BLaER1 treated with 17β-estradiol and CSF1 and Interleukin-3, amounts not matched to agents 10 nM and 100 nM (cell line): Measurements from ENCODE around the gene RPS5.
"Not testable (repeated sequence)": the region's sequence is repeated elsewhere in the genome, so short reads cannot be mapped to it uniquely, and the experiment has no call there.

Source experiments
- H3K27ac ChIP-seq, 11 experiments: shearing (Covaris generic); formaldehyde crosslinking; 2 replicates each; pipeline ENCODE4 v1.8.1; 2022
- H3K27me3 ChIP-seq, 11 experiments: shearing (Covaris generic); formaldehyde crosslinking; 2 replicates each; pipeline ENCODE4 v1.8.1; 2022
- H3K36me3 ChIP-seq, 11 experiments: shearing (Covaris generic); formaldehyde crosslinking; 2 replicates each; pipeline ENCODE4 v1.8.1; 2022
- H3K4me1 ChIP-seq, 10 experiments: shearing (Covaris generic); formaldehyde crosslinking; 2 replicates each; pipeline ENCODE4 v1.8.1; 2022
- H3K4me2 ChIP-seq, 11 experiments: shearing (Covaris generic); formaldehyde crosslinking; 2 replicates each; pipeline ENCODE4 v1.8.1; 2022
- H3K4me3 ChIP-seq, 10 experiments: shearing (Covaris generic); formaldehyde crosslinking; 2 replicates each; pipeline ENCODE4 v1.8.1; 2022
- H3K9ac ChIP-seq, 11 experiments: shearing (Covaris generic); formaldehyde crosslinking; 2 replicates each; pipeline ENCODE4 v1.8.1; 2022
- H3K9me3 ChIP-seq, 11 experiments: shearing (Covaris generic); formaldehyde crosslinking; replicated peaks in 1 of 11; 2 replicates each; pipeline ENCODE4 v1.8.1; 2022
- H4K20me1 ChIP-seq, 11 experiments: shearing (Covaris generic); formaldehyde crosslinking; 2 replicates each; pipeline ENCODE4 v1.8.1; 2022
- Cebpa-rat ChIP-seq, 11 experiments: shearing (Covaris generic); IDR thresholded peaks; 2 replicates each; pipeline ENCODE4 v1.8.1; 2022

RPS5 gene

DNA sequence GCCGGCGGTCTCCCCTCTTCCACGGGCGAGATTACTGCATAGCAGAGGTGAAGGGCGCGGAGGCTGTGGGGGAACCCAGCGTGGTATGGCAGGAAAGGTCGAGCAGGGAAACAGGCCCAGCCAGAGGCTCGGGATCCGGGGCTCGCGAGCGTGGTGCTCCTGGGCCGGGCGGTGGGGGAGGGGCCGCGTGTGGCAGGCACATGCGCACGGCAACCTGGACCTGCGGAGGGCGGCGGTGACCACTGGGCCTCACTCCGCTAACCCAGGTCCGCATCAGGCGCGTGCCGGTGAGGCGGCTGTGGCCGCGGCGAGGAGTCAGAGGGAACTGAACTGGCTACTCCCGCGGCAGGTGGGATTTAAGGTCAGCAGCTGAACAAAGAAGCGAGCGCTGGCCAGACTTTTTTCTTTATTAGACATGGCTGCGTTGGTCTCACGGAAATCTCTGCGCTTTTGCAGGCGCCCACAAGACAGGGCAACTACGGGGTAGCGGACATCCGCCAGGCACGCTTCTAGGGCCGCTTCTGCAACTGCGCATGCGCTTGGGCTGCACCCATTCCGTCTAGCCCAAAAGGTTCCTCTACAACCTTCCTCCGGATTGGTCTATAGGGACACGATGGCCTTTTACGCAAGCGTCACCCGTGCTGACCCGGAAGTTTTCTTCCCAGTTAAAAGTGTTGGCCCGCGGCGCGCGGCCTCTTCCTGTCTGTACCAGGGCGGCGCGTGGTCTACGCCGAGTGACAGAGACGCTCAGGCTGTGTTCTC lies at the start of gene RPS5:
TSS of gene RPS5 (plus strand) at position 694 of the 762 bp plus-strand sequence. CDS start 869 bp downstream, outside the sequence.
- H3K27me3 ChIP-seq: no peaks in the 10 kb centered on the region
- H4K20me1 ChIP-seq: peaks cover 32 to 46% (median 44%) of the 10 kb centered on the region in 11 experiments; a peak in 21 of 22 replicates
- peaks cover 65 to 88% (median 81%) of the 10 kb centered on the region in 10 experiments for H3K4me1 ChIP-seq

GRCh38 chr19:58338336-58338735 lies 48.7 kb upstream of the RPS5 start:
- Histone ChIP-seq H3K4me2 (no peak overlapping the region), H3K36me3 (peaks cover 54 to 88% (median 72%) of the 10 kb centered on the region in 11 experiments)

More for the DNA sequence above, at the start of gene RPS5:
- Histone ChIP-seq H3K9ac (peak within 1 kb of the TSS; percentile 89 to 98 (median 95)), H3K27ac (peak within 1 kb of the TSS; percentile 93 to 99 (median 96)), H3K36me3 (peaks cover 37 to 42% (median 40%) of the 10 kb centered on the region in 11 experiments), H3K9me3 (no peaks in the 10 kb centered on the region), H3K4me3 (peak within 1 kb of the TSS; percentile 80 to 96 (median 90)), H3K4me2 (peak within 1 kb of the TSS; percentile 95 to 99 (median 98))
- TF ChIP-seq Cebpa-rat (IDR thresholded peaks at IDR 0.05): no peak

DNA sequence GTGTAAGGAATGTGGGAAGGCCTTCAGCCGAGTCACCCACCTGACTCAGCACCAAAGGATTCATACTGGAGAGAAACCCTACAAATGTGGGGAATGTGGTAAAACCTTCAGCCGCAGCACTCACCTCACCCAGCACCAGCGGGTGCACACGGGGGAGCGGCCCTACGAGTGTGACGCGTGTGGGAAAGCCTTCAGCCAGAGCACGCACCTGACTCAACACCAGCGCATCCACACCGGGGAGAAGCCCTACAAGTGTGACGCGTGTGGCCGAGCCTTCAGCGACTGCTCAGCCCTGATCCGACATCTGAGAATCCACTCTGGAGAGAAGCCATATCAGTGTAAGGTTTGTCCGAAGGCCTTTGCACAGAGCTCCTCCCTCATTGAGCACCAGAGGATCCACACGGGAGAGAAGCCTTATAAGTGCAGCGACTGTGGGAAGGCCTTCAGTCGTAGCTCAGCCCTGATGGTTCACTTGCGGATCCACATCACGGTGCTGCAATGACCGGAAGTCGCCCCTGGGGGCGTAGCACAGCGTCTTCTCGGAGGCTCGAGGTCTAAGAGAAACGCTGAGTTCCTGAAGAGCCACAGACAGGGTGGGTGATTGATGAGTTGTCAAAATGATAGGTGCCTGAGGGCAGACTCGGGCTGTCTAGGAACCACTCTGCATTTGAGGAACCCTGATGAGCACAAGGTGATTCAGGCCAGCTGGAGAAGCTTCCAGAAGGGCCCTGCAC lies 48.1 kb upstream of the RPS5 start:
- Histone ChIP-seq H3K4me2 (peak overlapping the region in 1 of 11 experiments; percentile 48; a peak in 3 of 22 replicates), H3K4me1 (peaks cover 8 to 30% (median 16%) of the 10 kb centered on the region in 10 experiments; a peak in 19 of 20 replicates), H3K36me3 (peaks cover 54 to 94% (median 76%) of the 10 kb centered on the region in 11 experiments), H3K27ac (peak overlapping the region in 1 of 11 experiments; percentile 18; a peak in 1 of 22 replicates), H3K27me3 (no peaks in the 10 kb centered on the region), H3K9me3 (peaks cover 10 to 24% (median 18%) of the 10 kb centered on the region in 11 experiments; a peak in 19 of 22 replicates), H4K20me1 (peaks cover 0 to 40% (median 16%) of the 10 kb centered on the region in 11 experiments; a peak in 11 of 22 replicates), H3K4me3 (no peak overlapping the region), H3K9ac (no peak overlapping the region)
- no peak for TF ChIP-seq Cebpa-rat (IDR thresholded peaks at IDR 0.05)

More at GRCh38 chr19:58338336-58338735, 48.7 kb upstream of the RPS5 start:
- TF ChIP-seq Cebpa-rat (IDR thresholded peaks at IDR 0.05): no peak
- H3K27ac ChIP-seq: no peak overlapping the region
- peaks cover 8 to 27% (median 14%) of the 10 kb centered on the region in 10 experiments; a peak in 19 of 20 replicates for H3K4me1 ChIP-seq
- no peak overlapping the region for H3K4me3 ChIP-seq
- H4K20me1 ChIP-seq: peaks cover 0 to 40% (median 16%) of the 10 kb centered on the region in 11 experiments; a peak in 11 of 22 replicates
- no peak overlapping the region for H3K9ac ChIP-seq
- no peaks in the 10 kb centered on the region for H3K27me3 ChIP-seq
- H3K9me3 ChIP-seq: peaks cover 10 to 18% (median 13%) of the 10 kb centered on the region in 11 experiments; a peak in 19 of 22 replicates

GRCh38 chr19:58345558-58345957 lies 41.5 kb upstream of the RPS5 start:
- no peaks in the 10 kb centered on the region for H3K27me3 ChIP-seq
- peaks cover 0 to 52% (median 31%) of the 10 kb centered on the region in 11 experiments; a peak in 20 of 22 replicates for H3K36me3 ChIP-seq
- H3K9ac ChIP-seq: peak overlapping the region in 8 of 11 experiments; percentile 79 to 91 (median 89); a peak in 10 of 22 replicates
- no peak for TF ChIP-seq Cebpa-rat (IDR thresholded peaks at IDR 0.05)
- H3K4me1 ChIP-seq: peaks cover 42 to 61% (median 55%) of the 10 kb centered on the region in 10 experiments
- H3K9me3 ChIP-seq: peaks cover 0 to 11% (median 7%) of the 10 kb centered on the region in 11 experiments; a peak in 10 of 22 replicates
- H4K20me1 ChIP-seq: peaks cover 3 to 31% (median 12%) of the 10 kb centered on the region in 11 experiments; a peak in 17 of 22 replicates
- peak overlapping the region in 6 of 11 experiments; percentile 81 to 98 (median 89); a peak in 11 of 22 replicates for H3K27ac ChIP-seq
- H3K4me3 ChIP-seq: peak overlapping the region in 4 of 10 experiments; percentile 78 to 88 (median 86); a peak in 2 of 20 replicates
- H3K4me2 ChIP-seq: peak overlapping the region; percentile 86 to 99 (median 96)

GRCh38 chr19:58346961-58347929 lies 39.8 kb upstream of the RPS5 start:
- peaks cover 8 to 51% (median 30%) of the 10 kb centered on the region in 11 experiments; a peak in 20 of 22 replicates for H3K36me3 ChIP-seq
- peak overlapping the region; percentile 86 to 99 (median 96) for H3K4me2 ChIP-seq
- no peaks in the 10 kb centered on the region for H3K27me3 ChIP-seq
- H3K9ac ChIP-seq: peak overlapping the region; percentile 79 to 91 (median 86)
- H3K9me3 ChIP-seq: peaks cover 0 to 11% (median 7%) of the 10 kb centered on the region in 11 experiments; a peak in 10 of 22 replicates
- peaks cover 15 to 31% (median 19%) of the 10 kb centered on the region in 11 experiments; a peak in 18 of 22 replicates for H4K20me1 ChIP-seq
- H3K4me1 ChIP-seq: peaks cover 51 to 73% (median 64%) of the 10 kb centered on the region in 10 experiments
- no peak for TF ChIP-seq Cebpa-rat (IDR thresholded peaks at IDR 0.05)
- peak overlapping the region; percentile 72 to 98 (median 87) for H3K27ac ChIP-seq
- H3K4me3 ChIP-seq: peak overlapping the region; percentile 72 to 93 (median 82)

- peaks cover 5 to 52% (median 27%) of the 10 kb centered on the region in 11 experiments; a peak in 19 of 22 replicates for H3K36me3 ChIP-seq
- peaks cover 46 to 79% (median 64%) of the 10 kb centered on the region in 10 experiments for H3K4me1 ChIP-seq
- H3K9me3 ChIP-seq: peaks cover 0 to 11% (median 7%) of the 10 kb centered on the region in 11 experiments; a peak in 10 of 22 replicates
- peak overlapping the region; percentile 72 to 93 (median 82) for H3K4me3 ChIP-seq
- H3K27me3 ChIP-seq: not testable (repeated sequence)
- peak overlapping the region; percentile 55 to 98 (median 87); a peak in 21 of 22 replicates for H3K27ac ChIP-seq
- H3K9ac ChIP-seq: peak overlapping the region; percentile 79 to 91 (median 86)
- peaks cover 15 to 39% (median 28%) of the 10 kb centered on the region in 11 experiments; a peak in 18 of 22 replicates for H4K20me1 ChIP-seq
- peak overlapping the region; percentile 86 to 99 (median 96) for H3K4me2 ChIP-seq
- peak in 4 of 11 experiments; percentile 18 to 43 (median 32); a peak in 2 of 22 replicates for TF ChIP-seq Cebpa-rat (IDR thresholded peaks at IDR 0.05)
Observed at GRCh38 chr19:58348080-58348479, 39.0 kb upstream of the RPS5 start.

DNA sequence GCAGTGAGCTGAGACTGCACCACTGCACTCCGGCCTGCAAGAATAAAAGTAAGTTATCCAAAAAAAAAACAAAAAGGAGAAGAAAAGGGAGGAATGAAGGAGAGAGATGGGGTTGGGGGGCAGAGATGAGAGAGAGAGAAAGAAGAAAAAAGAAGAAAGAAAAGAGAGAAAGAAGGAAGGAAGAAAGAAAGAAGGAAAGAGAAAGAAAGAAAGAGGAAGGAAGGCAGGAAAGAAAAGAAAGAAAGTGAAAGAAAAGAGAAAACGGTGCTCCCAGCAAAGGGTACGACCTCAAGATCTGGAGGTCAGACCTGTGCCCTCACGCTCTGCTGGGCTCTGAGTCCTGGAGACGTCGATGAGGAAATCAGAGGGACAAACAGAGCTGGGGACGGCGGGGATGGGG lies 37.5 kb upstream of the RPS5 start:
- no peak for TF ChIP-seq Cebpa-rat (IDR thresholded peaks at IDR 0.05)
- Histone ChIP-seq H4K20me1 (peaks cover 18 to 50% (median 40%) of the 10 kb centered on the region in 11 experiments; a peak in 20 of 22 replicates), H3K27me3 (peaks cover 0 to 5% (median 0%) of the 10 kb centered on the region in 11 experiments; a peak in 5 of 22 replicates), H3K9ac (peak overlapping the region; percentile 65 to 91 (median 85); a peak in 21 of 22 replicates), H3K36me3 (peaks cover 0 to 51% (median 29%) of the 10 kb centered on the region in 11 experiments; a peak in 19 of 22 replicates), H3K4me1 (peaks cover 46 to 70% (median 61%) of the 10 kb centered on the region in 10 experiments), H3K4me2 (peak overlapping the region; percentile 86 to 99 (median 96)), H3K9me3 (no peaks in the 10 kb centered on the region), H3K27ac (peak overlapping the region in 10 of 11 experiments; percentile 27 to 98 (median 83); a peak in 19 of 22 replicates), H3K4me3 (peak overlapping the region; percentile 47 to 88 (median 75))
